ENCODE measurements around the gene VARS1. TPM values are rescaled to one million over a fixed set of nuclear protein-coding genes. Genes with fewer than 3 reads are reported as not detected.

VARS1 gene
- total RNA-seq, 1 experiment from 2014 or later = 124 TPM

DNA sequence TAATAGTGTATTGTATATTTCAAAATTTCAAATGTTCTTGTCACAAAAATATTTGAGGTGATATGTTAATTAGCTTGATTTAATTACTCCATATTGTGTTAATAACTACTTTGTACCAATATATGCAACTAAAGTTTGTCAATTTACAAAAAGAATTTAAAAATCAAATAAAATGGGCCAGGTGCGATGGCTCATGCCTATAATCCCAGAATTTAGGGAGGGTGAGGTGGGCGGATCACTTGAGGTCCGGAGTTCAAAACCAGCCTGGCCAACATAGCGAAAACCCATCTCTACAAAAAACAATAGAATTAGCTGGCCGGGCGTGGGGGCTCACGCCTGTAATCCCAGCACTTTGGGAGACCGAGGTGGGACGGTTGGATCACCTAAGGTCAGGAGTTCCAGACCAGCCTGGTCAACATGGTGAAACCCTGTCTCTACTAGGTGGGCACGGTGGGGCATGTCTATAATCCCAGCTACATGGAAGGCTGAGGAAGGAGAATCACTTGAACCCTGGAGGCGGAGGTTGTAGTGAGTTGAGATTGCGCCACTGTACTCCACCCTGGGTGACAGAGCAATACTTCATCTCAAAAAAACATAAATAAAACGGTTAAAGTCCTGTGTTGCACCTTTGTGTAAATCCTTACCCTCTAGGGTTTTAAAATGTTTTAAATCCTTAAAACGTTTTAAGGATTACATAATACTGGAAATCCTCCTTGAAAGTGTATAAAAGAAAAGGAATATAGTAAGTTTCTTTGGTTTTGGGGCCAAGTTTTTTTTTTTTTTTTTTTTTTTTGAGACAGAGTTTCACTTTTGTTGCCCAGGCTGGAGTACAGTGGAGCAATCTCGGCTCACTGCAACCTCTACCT, 36.0 kb upstream of the VARS1 start:
- peaks cover 49% of the 10 kb centered on the region for H3F3A ChIP-seq (ENCODE audit: insufficient read depth, low read depth)
- H2AFZ ChIP-seq = no peak overlapping the region
- intact Hi-C loops (cut with micrococcal nuclease; ENCODE audit: unreplicated experiment) = loop anchor here (2.0 to 5.0 kb wide), 4 partner anchors 17 to 121 kb away; partner anchors contain the start of genes EHMT2, HSPA1A, HSPA1L and SLC44A4
- no peaks in the 10 kb centered on the region for H3K27me3 ChIP-seq (ENCODE audit: insufficient read depth, low read depth)
- peaks cover 24% of the 10 kb centered on the region for H4K20me1 ChIP-seq (ENCODE audit: insufficient read depth)
- H3K9me2 ChIP-seq (ENCODE audit: insufficient read depth) = no peaks in the 10 kb centered on the region
- peak overlapping the region; percentile 24 for H3K27ac ChIP-seq
- ChIA-PET CTCF (interaction anchor here (0.7 kb wide), 1 partner anchor 36 kb away, joined by 7 read pairs; the partner anchor contains the start of gene VARS1), POLR2A (ENCODE audit: unreplicated experiment) (interaction anchor here (0.6 to 1.2 kb wide), 2 partner anchors 17 to 171 kb away, joined by 4 to 5 read pairs; partner anchors contain the start of gene C6orf47)
- DNase-seq = no peak
- no peaks in the 10 kb centered on the region for H3K9me3 ChIP-seq (ENCODE audit: insufficient read depth, low read depth)
- H3K4me1 ChIP-seq (replicated peaks; ENCODE audit: insufficient read depth) = peaks cover 21% of the 10 kb centered on the region
- peaks cover 72% of the 10 kb centered on the region for H3K79me2 ChIP-seq (ENCODE audit: low read depth)
- H3K4me3 ChIP-seq = peak overlapping the region; percentile 67
- H3K36me3 ChIP-seq (ENCODE audit: low read depth) = peaks cover 5% of the 10 kb centered on the region; the same call in 1 of the 2 replicates
- no TSS peak for BruUV-seq (replicated peaks)
- H3K4me2 ChIP-seq = peak overlapping the region; percentile 88
- TF ChIP-seq EZH2 (IDR thresholded peaks at IDR 0.05; ENCODE audit: low read depth) = no peak
- TF ChIP-seq, protein P1, sequence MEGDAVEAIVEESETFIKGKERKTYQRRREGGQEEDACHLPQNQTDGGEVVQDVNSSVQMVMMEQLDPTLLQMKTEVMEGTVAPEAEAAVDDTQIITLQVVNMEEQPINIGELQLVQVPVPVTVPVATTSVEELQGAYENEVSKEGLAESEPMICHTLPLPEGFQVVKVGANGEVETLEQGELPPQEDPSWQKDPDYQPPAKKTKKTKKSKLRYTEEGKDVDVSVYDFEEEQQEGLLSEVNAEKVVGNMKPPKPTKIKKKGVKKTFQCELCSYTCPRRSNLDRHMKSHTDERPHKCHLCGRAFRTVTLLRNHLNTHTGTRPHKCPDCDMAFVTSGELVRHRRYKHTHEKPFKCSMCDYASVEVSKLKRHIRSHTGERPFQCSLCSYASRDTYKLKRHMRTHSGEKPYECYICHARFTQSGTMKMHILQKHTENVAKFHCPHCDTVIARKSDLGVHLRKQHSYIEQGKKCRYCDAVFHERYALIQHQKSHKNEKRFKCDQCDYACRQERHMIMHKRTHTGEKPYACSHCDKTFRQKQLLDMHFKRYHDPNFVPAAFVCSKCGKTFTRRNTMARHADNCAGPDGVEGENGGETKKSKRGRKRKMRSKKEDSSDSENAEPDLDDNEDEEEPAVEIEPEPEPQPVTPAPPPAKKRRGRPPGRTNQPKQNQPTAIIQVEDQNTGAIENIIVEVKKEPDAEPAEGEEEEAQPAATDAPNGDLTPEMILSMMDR (conservative IDR thresholded peaks at IDR 0.05) = no peak

DNA sequence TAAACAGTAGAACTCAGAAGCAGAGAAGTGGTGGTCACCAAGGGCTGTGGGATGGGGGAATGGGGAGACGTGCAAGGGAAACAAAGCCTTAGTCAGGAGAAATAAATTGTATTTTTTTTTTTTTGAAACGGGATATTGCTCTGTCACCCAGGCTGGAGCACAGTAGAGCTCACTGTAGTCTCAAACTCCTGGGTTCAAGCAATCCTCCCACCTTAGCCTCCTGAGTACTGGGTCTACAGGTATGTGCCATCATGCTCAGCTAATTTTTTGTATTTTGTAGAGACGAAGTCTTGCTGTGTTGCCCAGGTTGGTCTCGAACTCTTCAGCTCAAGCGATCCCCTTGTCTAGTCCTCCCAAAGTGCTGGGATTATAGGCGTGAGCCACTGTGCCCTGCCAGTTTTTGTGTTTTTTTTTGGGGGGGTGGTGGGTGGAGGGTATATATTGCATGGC, 35.4 kb upstream of the VARS1 start:
- H2AFZ ChIP-seq = no peak overlapping the region
- no TSS peak for BruUV-seq (replicated peaks)
- peak overlapping the region; percentile 67 for H3K4me3 ChIP-seq
- peak overlapping the region; percentile 24 for H3K27ac ChIP-seq
- 0 out of 2 replicates have a peak, but pooled peaks cover under 1% of the 10 kb centered on the region for H3K36me3 ChIP-seq (ENCODE audit: low read depth)
- H3K9me3 ChIP-seq (ENCODE audit: insufficient read depth, low read depth) = no peaks in the 10 kb centered on the region
- peaks cover 24% of the 10 kb centered on the region for H4K20me1 ChIP-seq (ENCODE audit: insufficient read depth)
- H3K9me2 ChIP-seq (ENCODE audit: insufficient read depth) = no peaks in the 10 kb centered on the region
- ChIA-PET CTCF (interaction anchor here (0.6 to 0.7 kb wide), 2 partner anchors 35 to 166 kb away, joined by 7 to 11 read pairs; partner anchors contain the start of genes GPANK1 and VARS1), POLR2A (ENCODE audit: unreplicated experiment) (interaction anchor here (0.6 to 1.2 kb wide), 2 partner anchors 16 to 170 kb away, joined by 4 to 5 read pairs; partner anchors contain the start of gene C6orf47)
- H3K79me2 ChIP-seq (ENCODE audit: low read depth) = peaks cover 65% of the 10 kb centered on the region
- peak overlapping the region; percentile 88 for H3K4me2 ChIP-seq
- no peak for DNase-seq
- H3K27me3 ChIP-seq (ENCODE audit: insufficient read depth, low read depth) = no peaks in the 10 kb centered on the region
- no peak for TF ChIP-seq EZH2 (IDR thresholded peaks at IDR 0.05; ENCODE audit: low read depth)
- TF ChIP-seq, protein P1 (conservative IDR thresholded peaks at IDR 0.05) = no peak
- peaks cover 28% of the 10 kb centered on the region for H3K4me1 ChIP-seq (replicated peaks; ENCODE audit: insufficient read depth)
- intact Hi-C loops (cut with micrococcal nuclease; ENCODE audit: unreplicated experiment) = loop anchor here (1.0 to 5.0 kb wide), 6 partner anchors 16 to 121 kb away; partner anchors contain the start of genes EHMT2, HSPA1A, HSPA1L and SLC44A4
- peaks cover 49% of the 10 kb centered on the region for H3F3A ChIP-seq (ENCODE audit: insufficient read depth, low read depth)

DNA sequence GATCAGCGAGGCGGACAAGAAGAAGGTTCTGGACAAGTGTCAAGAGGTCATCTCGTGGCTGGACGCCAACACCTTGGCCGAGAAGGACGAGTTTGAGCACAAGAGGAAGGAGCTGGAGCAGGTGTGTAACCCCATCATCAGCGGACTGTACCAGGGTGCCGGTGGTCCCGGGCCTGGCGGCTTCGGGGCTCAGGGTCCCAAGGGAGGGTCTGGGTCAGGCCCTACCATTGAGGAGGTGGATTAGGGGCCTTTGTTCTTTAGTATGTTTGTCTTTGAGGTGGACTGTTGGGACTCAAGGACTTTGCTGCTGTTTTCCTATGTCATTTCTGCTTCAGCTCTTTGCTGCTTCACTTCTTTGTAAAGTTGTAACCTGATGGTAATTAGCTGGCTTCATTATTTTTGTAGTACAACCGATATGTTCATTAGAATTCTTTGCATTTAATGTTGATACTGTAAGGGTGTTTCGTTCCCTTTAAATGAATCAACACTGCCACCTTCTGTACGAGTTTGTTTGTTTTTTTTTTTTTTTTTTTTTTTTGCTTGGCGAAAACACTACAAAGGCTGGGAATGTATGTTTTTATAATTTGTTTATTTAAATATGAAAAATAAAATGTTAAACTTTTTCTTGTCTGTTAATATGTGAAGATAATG, 34.2 kb upstream of the VARS1 start:
- POLR2A ChIA-PET (ENCODE audit: unreplicated experiment) = interaction anchor here (1.2 kb wide), 1 partner anchor 169 kb away, joined by 4 read pairs; the partner anchor contains the start of gene C6orf47
- H3K9me2 ChIP-seq (ENCODE audit: insufficient read depth) = no peaks in the 10 kb centered on the region
- no peaks in the 10 kb centered on the region for H3K27me3 ChIP-seq (ENCODE audit: insufficient read depth, low read depth)
- no TSS peak for BruUV-seq (replicated peaks)
- peak in 1 of 2 experiments; percentile 64 for DNase-seq
- H3K9me3 ChIP-seq (ENCODE audit: insufficient read depth, low read depth) = no peaks in the 10 kb centered on the region
- H3K79me2 ChIP-seq (ENCODE audit: low read depth) = peaks cover 53% of the 10 kb centered on the region
- intact Hi-C loops (cut with micrococcal nuclease; ENCODE audit: unreplicated experiment) = loop anchor here (1.0 to 10.0 kb wide), 8 partner anchors 15 to 1145 kb away; partner anchors contain the start of genes ATP6V1G2, DDX39B, EHMT2 and HSPA1A
- no peaks in the 10 kb centered on the region for H3K36me3 ChIP-seq (ENCODE audit: low read depth)
- H4K20me1 ChIP-seq (ENCODE audit: insufficient read depth) = peaks cover 24% of the 10 kb centered on the region
- peak overlapping the region; percentile 67 for H3K4me3 ChIP-seq
- H3F3A ChIP-seq (ENCODE audit: insufficient read depth, low read depth) = peaks cover 54% of the 10 kb centered on the region
- H3K4me2 ChIP-seq = peak overlapping the region; percentile 88
- TF ChIP-seq, protein P1 (conservative IDR thresholded peaks at IDR 0.05) = peak; percentile 69
- TF ChIP-seq EZH2 (IDR thresholded peaks at IDR 0.05; ENCODE audit: low read depth) = no peak
- no peak overlapping the region for H2AFZ ChIP-seq
- peaks cover 40% of the 10 kb centered on the region for H3K4me1 ChIP-seq (replicated peaks; ENCODE audit: insufficient read depth)
- CTCF ChIA-PET = interaction anchor here (0.6 to 1.0 kb wide), 4 partner anchors 42 to 1123 kb away, joined by 3 to 11 read pairs (median 6); partner anchors contain the start of gene HLA-DMA
- peak overlapping the region; percentile 24; the same call in 1 of the 2 replicates for H3K27ac ChIP-seq
